Liver (tissue), 9 donors: ENCODE data around the gene NOC2L. TPM values are rescaled to one million over a fixed set of nuclear protein-coding genes. Genes with fewer than 3 reads are reported as not detected.

Experiments used
- DNase-seq: peaks from one replicate; pipeline ENCODE4 v3.0.0-alpha.2; 2017; ENCODE audit warnings: low spot score
- H3K27ac ChIP-seq, 2 donors: one replicate each; pipeline ENCODE4 v1.7.0; 2013; ENCODE audit warnings: inconsistent platforms in 2 of 2, low read length in 2 of 2, control low read depth in 1 of 2, low read depth in 1 of 2, mild to moderate bottlenecking in 1 of 2
- H3K27me3 ChIP-seq, 4 donors: one replicate each; pipeline versions ENCODE4 v1.6.1 to v1.7.0; 2013; ENCODE audit warnings: low read length in 3 of 4, inconsistent platforms in 1 of 4, mild to moderate bottlenecking in 1 of 4, moderate library complexity in 1 of 4; ENCODE audit not compliant: control insufficient read depth in 4 of 4, insufficient read depth in 4 of 4
- H3K36me3 ChIP-seq, 4 donors: one replicate each; pipeline versions ENCODE4 v1.6.1 to v1.7.0; 2013; ENCODE audit warnings: low read length in 3 of 4, mild to moderate bottlenecking in 3 of 4, low read depth in 1 of 4, moderate library complexity in 1 of 4; ENCODE audit not compliant: control insufficient read depth in 4 of 4, insufficient read depth in 3 of 4
- H3K4me1 ChIP-seq, 4 donors: one replicate each; pipeline versions ENCODE4 v1.6.1 to v1.7.0; 2013; ENCODE audit warnings: low read length in 3 of 4, mild to moderate bottlenecking in 3 of 4, moderate library complexity in 1 of 4; ENCODE audit not compliant: control insufficient read depth in 4 of 4, insufficient read depth in 4 of 4
- H3K4me3 ChIP-seq, 3 donors: one replicate each; pipeline versions ENCODE4 v1.6.1 to v1.7.0; 2013; ENCODE audit warnings: low read length in 3 of 3, control low read depth in 1 of 3, low read depth in 1 of 3, mild to moderate bottlenecking in 1 of 3
- H3K9ac ChIP-seq, 2 donors: one replicate each; pipeline ENCODE4 v1.7.0; 2013; ENCODE audit warnings: low read length in 2 of 2, mild to moderate bottlenecking in 2 of 2, moderate library complexity in 2 of 2, control low read depth in 1 of 2, low read depth in 1 of 2
- H3K9me3 ChIP-seq, 4 donors: one replicate each; pipeline versions ENCODE4 v1.6.1 to v1.7.0; 2013; ENCODE audit warnings: low read length in 3 of 4; ENCODE audit not compliant: control insufficient read depth in 4 of 4
- ATF3 ChIP-seq: IDR thresholded peaks from 2 replicates; pipeline ENCODE4 v1.6.1; 2016; ENCODE audit warnings: antibody characterized with exemption
- EGR1 ChIP-seq, 2 donors: IDR thresholded peaks; 2 replicates each; pipeline ENCODE4 v1.6.1; 2016 to 2018; ENCODE audit warnings: antibody characterized with exemption in 2 of 2, low read depth in 2 of 2
- FOXA2 ChIP-seq: IDR thresholded peaks from 2 replicates; pipeline ENCODE4 v1.6.1; 2016; ENCODE audit warnings: antibody characterized with exemption
- GABPA ChIP-seq, 2 donors: IDR thresholded peaks in 1 of 2; conservative IDR thresholded peaks in 1 of 2; 2 replicates each; pipeline ENCODE4 v1.6.1; 2016; ENCODE audit warnings: antibody characterized with exemption in 2 of 2, mild to moderate bottlenecking in 1 of 2, moderate library complexity in 1 of 2
- HNF4A ChIP-seq, 2 donors: conservative IDR thresholded peaks; 2 replicates each; pipeline ENCODE4 v1.6.1; 2016; ENCODE audit warnings: antibody characterized with exemption in 2 of 2, mild to moderate bottlenecking in 2 of 2
- JUND ChIP-seq, 2 donors: IDR thresholded peaks; 2 replicates each; pipeline ENCODE4 v1.6.1; 2016; ENCODE audit warnings: antibody characterized with exemption in 2 of 2
- MAX ChIP-seq: IDR thresholded peaks from 2 replicates; pipeline ENCODE4 v1.6.1; 2016; ENCODE audit warnings: antibody characterized with exemption
- RAD21 ChIP-seq, 2 donors: IDR thresholded peaks; 2 replicates each; pipeline ENCODE4 v1.6.1; 2016; ENCODE audit warnings: antibody characterized with exemption in 2 of 2, mild to moderate bottlenecking in 2 of 2
- REST ChIP-seq: IDR thresholded peaks from 2 replicates; pipeline ENCODE4 v1.6.1; 2016; ENCODE audit warnings: antibody characterized with exemption, mild to moderate bottlenecking
- RXRA ChIP-seq, 2 donors: IDR thresholded peaks; 2 replicates each; pipeline ENCODE4 v1.6.1; 2017 to 2018; ENCODE audit warnings: antibody characterized with exemption in 2 of 2, mild to moderate bottlenecking in 1 of 2
- SP1 ChIP-seq: IDR thresholded peaks from 2 replicates; pipeline ENCODE4 v1.6.1; 2018; ENCODE audit warnings: antibody characterized with exemption, mild to moderate bottlenecking
- TAF1 ChIP-seq: conservative IDR thresholded peaks from 2 replicates; pipeline ENCODE4 v1.6.1; 2016; ENCODE audit warnings: antibody characterized with exemption, mild to moderate bottlenecking
- YY1 ChIP-seq: IDR thresholded peaks from 2 replicates; pipeline ENCODE4 v1.6.1; 2016; ENCODE audit warnings: antibody characterized with exemption, mild to moderate bottlenecking
- WGBS: extraction: QIAGEN DNeasy Blood & Tissue Kit; methylation state at CpG from one replicate; pipeline ENCODE4 v1.1.7; 2013; 5-methylcytosine and 5-hydroxymethylcytosine counted together
- polyA plus RNA-seq, 2 donors: library from polyadenylated mRNA; stranded (reverse) in 1 of 2; unstranded in 1 of 2; fragments of 200-250 nt in 1 of 2; fragments of >200 nt in 1 of 2; fragmentation: Nextera tagmentation in 1 of 2; extraction: Ambion mirVana in 1 of 2; gene quantifications; one replicate each; pipeline versions ENCODE4 v1.2.1 to v1.2.3, GENCODE V29; 2013 to 2015
- total RNA-seq, 2 donors: library from RNA; depleted of rRNA; stranded (reverse); fragments of >200 nt; gene quantifications; one replicate each; pipeline ENCODE4 v1.2.3, GENCODE V29; 2014
- TF ChIP-seq, protein P1 (sequence below): fragments of 150-350 bp; IDR thresholded peaks from 2 replicates; pipeline ENCODE4 v1.5.1; 2017; ENCODE audit warnings: improper control_type of control experiment, low read depth, low read length; ENCODE audit not compliant: missing input control
- donor health status: healthy.
- donor health status: healthy.
- donor health status: healthy.
- donor health status: healthy.
- donor health status: healthy.

The NOC2L gene
- total and polyA plus RNA-seq, 4 donors: 17.1 to 34.5 (median 30.0) TPM

DNA sequence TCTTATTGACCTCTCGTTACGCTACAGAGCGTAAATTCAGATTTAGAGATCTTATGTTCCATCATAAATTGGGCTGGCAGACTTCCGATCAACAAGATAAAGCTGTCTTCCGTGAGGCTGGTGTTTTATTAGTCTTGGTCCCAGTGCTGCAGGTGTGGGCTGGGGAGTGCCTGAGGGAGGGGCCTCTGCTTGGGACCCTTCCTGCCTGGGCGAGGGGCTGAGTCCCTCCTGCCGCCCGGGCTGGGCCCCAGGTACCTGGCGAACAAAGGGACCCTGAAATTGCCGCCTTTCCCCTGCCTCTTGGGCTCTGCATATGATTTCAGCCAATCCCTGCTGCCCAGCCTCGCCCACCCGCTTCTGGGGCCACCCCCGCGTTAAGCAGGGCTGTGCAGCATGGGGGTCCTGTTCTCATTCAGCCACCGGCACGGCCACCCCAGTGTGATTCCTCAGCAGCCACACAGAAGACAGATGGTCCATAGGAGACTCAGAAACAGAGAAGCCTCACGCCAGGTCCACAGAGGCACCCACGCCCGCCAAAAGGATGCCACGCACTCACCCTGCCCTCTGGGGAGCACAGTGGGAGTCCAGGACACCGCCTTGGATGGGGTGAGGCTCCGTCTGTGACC, 41.5 kb downstream of the NOC2L start (continued):
- no peak for TF ChIP-seq REST
- TF ChIP-seq MAX: no peak
- no peak for TF ChIP-seq EGR1 (IDR thresholded peaks at IDR 0.05; ENCODE audit: low read depth in 2 of 2)

DNA sequence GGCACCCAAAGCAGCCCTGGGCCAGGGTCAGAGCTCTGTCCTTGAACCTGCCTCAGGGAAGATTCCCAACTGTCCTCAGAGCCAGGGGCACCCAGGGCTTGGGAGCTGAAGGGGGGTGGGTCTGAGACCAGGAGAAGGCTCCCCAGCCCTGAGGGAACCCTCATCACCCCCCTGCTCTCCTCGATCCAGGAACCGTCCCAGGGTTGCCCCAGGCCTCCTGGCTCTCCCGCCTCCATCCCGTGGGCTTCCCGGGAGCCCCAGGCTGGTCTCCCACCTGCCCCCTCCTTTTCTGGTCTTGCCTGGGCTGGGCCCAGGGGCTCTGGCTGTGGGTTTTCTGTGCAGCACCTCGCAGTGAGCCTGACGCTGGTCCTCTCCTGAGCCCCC, 42.0 kb downstream of the NOC2L start:
- H3K4me1 ChIP-seq: peaks cover 9 to 33% (median 21%) of the 10 kb centered on the region in 4 donors
- H3K36me3 ChIP-seq: no peaks in the 10 kb centered on the region
- TF ChIP-seq TAF1: no peak
- TF ChIP-seq RXRA (IDR thresholded peaks at IDR 0.05): peak in 1 of 2 donors; percentile 9
- H3K9me3 ChIP-seq: no peaks in the 10 kb centered on the region
- no peak overlapping the region for H3K27ac ChIP-seq
- no peak for DNase-seq
- no peak overlapping the region for H3K9ac ChIP-seq
- H3K27me3 ChIP-seq: no peaks in the 10 kb centered on the region
- no peak overlapping the region for H3K4me3 ChIP-seq
- WGBS: 48% methylated on average over 7 of the region's 7 CpGs

DNA sequence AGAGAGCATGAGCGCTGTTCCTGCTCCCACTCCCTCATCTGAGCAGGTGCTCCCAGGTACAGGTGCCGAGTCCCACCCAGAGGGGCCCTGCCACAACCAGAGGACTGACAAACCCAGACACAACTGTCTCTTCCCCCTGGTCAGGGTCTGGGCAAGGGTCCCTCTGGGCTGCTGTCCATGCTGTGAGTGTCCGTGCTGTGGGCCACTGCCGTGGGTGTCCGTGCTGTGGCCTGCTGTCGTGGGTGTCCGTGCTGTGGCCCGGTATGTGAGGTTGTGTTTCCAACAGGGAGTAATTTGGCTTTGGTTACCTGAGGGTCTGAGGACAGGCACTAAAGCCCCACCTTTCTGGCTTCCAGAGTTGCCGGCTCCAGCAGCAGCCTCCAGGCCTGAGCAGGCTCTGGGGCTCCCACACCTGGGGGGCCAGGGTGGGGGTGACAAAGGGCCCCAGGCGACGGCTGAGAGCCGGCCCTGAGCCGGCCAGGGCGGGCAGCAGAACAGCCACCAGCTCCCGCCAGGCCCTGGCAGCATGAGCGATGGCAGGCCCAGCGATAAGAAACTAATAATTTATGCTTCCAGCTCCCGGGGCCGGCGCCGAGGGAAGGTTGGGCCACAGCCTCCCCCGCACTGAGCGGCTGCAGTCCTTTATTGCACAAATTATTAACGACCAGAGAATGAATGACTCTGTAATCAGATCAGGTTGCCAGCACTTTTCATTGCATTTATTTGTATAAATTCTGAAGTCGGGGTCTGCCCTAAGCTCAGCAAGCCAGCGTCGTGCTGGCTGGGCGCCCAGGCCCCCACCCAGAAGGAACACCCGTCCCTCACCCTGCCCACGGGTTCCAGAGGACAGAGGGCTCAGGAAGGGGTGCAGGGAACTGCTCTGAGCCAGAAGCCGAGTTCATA, 42.6 kb downstream of the NOC2L start:
- H3K9me3 ChIP-seq: no peaks in the 10 kb centered on the region
- DNase-seq: no peak
- H3K4me3 ChIP-seq: no peak overlapping the region
- H3K36me3 ChIP-seq: no peaks in the 10 kb centered on the region
- peak; percentile 87 for TF ChIP-seq EGR1 (IDR thresholded peaks at IDR 0.05; ENCODE audit: low read depth in 2 of 2)
- TF ChIP-seq ATF3: no peak
- H3K4me1 ChIP-seq: peaks cover 9 to 29% (median 21%) of the 10 kb centered on the region in 4 donors
- H3K27me3 ChIP-seq: no peaks in the 10 kb centered on the region
- no peak overlapping the region for H3K27ac ChIP-seq
- WGBS: 30% methylated on average over 31 of the region's 31 CpGs
- no peak overlapping the region for H3K9ac ChIP-seq

- Histone ChIP-seq H3K27me3 (no peaks in the 10 kb centered on the region), H3K9ac (no peak overlapping the region), H3K9me3 (no peaks in the 10 kb centered on the region), H3K4me3 (no peak overlapping the region), H3K36me3 (no peaks in the 10 kb centered on the region), H3K4me1 (peaks cover 9 to 20% (median 15%) of the 10 kb centered on the region in 4 donors), H3K27ac (no peak overlapping the region)
- WGBS: 83% methylated on average over 28 of the region's 28 CpGs
- DNase-seq: no peak
- TF ChIP-seq YY1 (no peak), RXRA (IDR thresholded peaks at IDR 0.05) (no peak), MAX (no peak), RAD21 (IDR thresholded peaks at IDR 0.05) (no peak), JUND (IDR thresholded peaks at IDR 0.05) (no peak), TAF1 (no peak), HNF4A (conservative IDR thresholded peaks at IDR 0.05) (no peak), FOXA2 (no peak), SP1 (no peak), GABPA (IDR thresholded peaks at IDR 0.05 in 1 of 2, conservative IDR thresholded peaks at IDR 0.05 in 1 of 2) (no peak)
- TF ChIP-seq, protein P1, sequence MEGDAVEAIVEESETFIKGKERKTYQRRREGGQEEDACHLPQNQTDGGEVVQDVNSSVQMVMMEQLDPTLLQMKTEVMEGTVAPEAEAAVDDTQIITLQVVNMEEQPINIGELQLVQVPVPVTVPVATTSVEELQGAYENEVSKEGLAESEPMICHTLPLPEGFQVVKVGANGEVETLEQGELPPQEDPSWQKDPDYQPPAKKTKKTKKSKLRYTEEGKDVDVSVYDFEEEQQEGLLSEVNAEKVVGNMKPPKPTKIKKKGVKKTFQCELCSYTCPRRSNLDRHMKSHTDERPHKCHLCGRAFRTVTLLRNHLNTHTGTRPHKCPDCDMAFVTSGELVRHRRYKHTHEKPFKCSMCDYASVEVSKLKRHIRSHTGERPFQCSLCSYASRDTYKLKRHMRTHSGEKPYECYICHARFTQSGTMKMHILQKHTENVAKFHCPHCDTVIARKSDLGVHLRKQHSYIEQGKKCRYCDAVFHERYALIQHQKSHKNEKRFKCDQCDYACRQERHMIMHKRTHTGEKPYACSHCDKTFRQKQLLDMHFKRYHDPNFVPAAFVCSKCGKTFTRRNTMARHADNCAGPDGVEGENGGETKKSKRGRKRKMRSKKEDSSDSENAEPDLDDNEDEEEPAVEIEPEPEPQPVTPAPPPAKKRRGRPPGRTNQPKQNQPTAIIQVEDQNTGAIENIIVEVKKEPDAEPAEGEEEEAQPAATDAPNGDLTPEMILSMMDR: no peak
These were observed 43.5 kb downstream of the NOC2L start for GRCh38 chr1:915295-916172.
